NCI-H2029 treated with DMSO at 0.1 percent for 48 hours (cell line): Measurements from ENCODE around the gene PBX3.
A peak's percentile ranks its signal among the peaks of the same experiment; 100 is the strongest.

Source experiments
- DNase-seq: peaks from one replicate; lab custom pipeline; 2025; lab: John Stamatoyannopoulos, UW

Gene PBX3

GRCh38 chr9:125950880-125951471 is 203.8 kb downstream of the PBX3 start:
- no peak for DNase-seq

- DNase-seq, result no peak
Observed at GRCh38 chr9:125953314-125954019, 206.3 kb downstream of the PBX3 start.

- no peak for DNase-seq
Observed at GRCh38 chr9:125956102-125956501, 208.9 kb downstream of the PBX3 start.

- no peak for DNase-seq
Observed at GRCh38 chr9:125959315-125959714, 212.1 kb downstream of the PBX3 start.

GRCh38 chr9:125959951-125960619 is 212.9 kb downstream of the PBX3 start:
- no peak for DNase-seq

- DNase-seq, result no peak
Observed at GRCh38 chr9:125960626-125961025, 213.5 kb downstream of the PBX3 start.

GRCh38 chr9:125961072-125961471 is 213.9 kb downstream of the PBX3 start:
- DNase-seq, result no peak

GRCh38 chr9:125963932-125964331 is 216.8 kb downstream of the PBX3 start:
- no peak for DNase-seq

GRCh38 chr9:125964702-125965225 is 217.6 kb downstream of the PBX3 start:
- no peak for DNase-seq

GRCh38 chr9:125965477-125965876 is 218.3 kb downstream of the PBX3 start:
- no peak for DNase-seq

GRCh38 chr9:125966466-125966865 is 219.3 kb downstream of the PBX3 start:
- no peak for DNase-seq

- DNase-seq, result peak; percentile 19
Observed at GRCh38 chr9:125966959-125967711, 220.0 kb downstream of the PBX3 start.

GRCh38 chr9:125968714-125969374 is 221.7 kb downstream of the PBX3 start:
- no peak for DNase-seq

GRCh38 chr9:125969462-125969861 is 222.3 kb downstream of the PBX3 start:
- DNase-seq, result no peak

- DNase-seq, result no peak
Observed at GRCh38 chr9:125969868-125970267, 222.7 kb downstream of the PBX3 start.

GRCh38 chr9:125970340-125970739 is 223.2 kb downstream of the PBX3 start:
- no peak for DNase-seq

- no peak for DNase-seq
Observed at GRCh38 chr9:125971050-125971449, 223.9 kb downstream of the PBX3 start.

GRCh38 chr9:125972012-125972729 is 225.0 kb downstream of the PBX3 start:
- no peak for DNase-seq

GRCh38 chr9:125973547-125973946 is 226.4 kb downstream of the PBX3 start:
- DNase-seq, result no peak

GRCh38 chr9:125974705-125975104 is 227.5 kb downstream of the PBX3 start:
- DNase-seq, result no peak

- DNase-seq, result no peak
Observed at GRCh38 chr9:125977223-125977622, 230.1 kb downstream of the PBX3 start.
